Sigmoid colon (tissue), 4 donors: ENCODE data around the gene ROR1.

Experiments
- CTCF ChIP-seq, 4 experiments: fragments of 450-650 bp in 3 of 4; fragments of 200-600 bp in 1 of 4; IDR thresholded peaks; one replicate each; pipeline ENCODE4 v1.5.1; 2016 to 2019; ENCODE audit warnings: antibody characterized with exemption in 4 of 4, mild to moderate bottlenecking in 3 of 4, moderate library complexity in 2 of 4
- POLR2AphosphoS5 ChIP-seq, 4 donors: sonication (generic); formaldehyde crosslinking; IDR thresholded peaks; one replicate each; pipeline ENCODE4 v1.6.1; 2017; ENCODE audit warnings: antibody characterized with exemption in 4 of 4

GRCh38 chr1:63870152-63870551 lies 96.3 kb downstream of the ROR1 start:
- TF ChIP-seq POLR2AphosphoS5 (IDR thresholded peaks at IDR 0.05) (no peak), CTCF (IDR thresholded peaks at IDR 0.05) (peak in 1 of 4 experiments; percentile 9)
